GM10248 (cell line): Measurements from ENCODE around the gene LMF1.
"Not testable (repeated sequence)": the region's sequence is repeated elsewhere in the genome, so short reads cannot be mapped to it uniquely, and the experiment has no call there.

Experiments
- CTCF ChIA-PET: fragments of 300-600 bp; sonication (Branson Sonifier 250); formaldehyde crosslinking; extraction: SDS; loops from one replicate; lab custom pipeline; 2021; ENCODE audit warnings: antibody characterized with exemption; lab: Yijun Ruan, JAX
- POLR2A ChIA-PET: fragments of 350-650 bp; sonication (Branson Sonifier 250); formaldehyde crosslinking; extraction: SDS; loops from one replicate; lab custom pipeline; 2020; ENCODE audit warnings: antibody characterized with exemption; lab: Yijun Ruan, JAX
- DNase-seq: peaks from one replicate; pipeline ENCODE4 v3.0.0; 2012; ENCODE audit errors: extremely low spot score
- TF ChIP-seq, protein P1 (sequence below): IDR thresholded peaks from 2 replicates; pipeline ENCODE4 v1.5.1; 2012; ENCODE audit warnings: mild to moderate bottlenecking, low read depth; ENCODE audit errors: extremely low read depth, missing control alignments, control extremely low read depth

LMF1 gene

DNA sequence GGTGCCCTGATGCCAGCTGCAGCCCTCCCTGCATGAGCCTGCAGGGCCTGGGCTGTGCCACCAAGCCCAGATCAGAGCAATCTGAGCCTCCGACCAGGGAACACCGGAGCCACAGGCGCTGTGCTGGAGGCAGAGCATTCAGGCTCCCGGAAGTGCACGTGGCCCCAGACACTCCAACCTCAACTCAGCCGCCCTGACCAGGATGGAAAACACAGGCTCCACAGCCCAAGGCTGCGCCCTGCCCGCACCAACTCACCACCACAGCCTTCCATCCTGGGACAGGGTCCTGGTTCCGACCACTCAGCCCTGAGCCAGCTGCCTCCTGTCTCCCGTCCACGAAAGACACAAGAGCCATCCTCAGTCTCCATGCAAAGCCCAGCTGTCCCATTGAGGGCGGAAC, 18.5 kb downstream of the LMF1 start:
- no peak for DNase-seq
- TF ChIP-seq, protein P1, sequence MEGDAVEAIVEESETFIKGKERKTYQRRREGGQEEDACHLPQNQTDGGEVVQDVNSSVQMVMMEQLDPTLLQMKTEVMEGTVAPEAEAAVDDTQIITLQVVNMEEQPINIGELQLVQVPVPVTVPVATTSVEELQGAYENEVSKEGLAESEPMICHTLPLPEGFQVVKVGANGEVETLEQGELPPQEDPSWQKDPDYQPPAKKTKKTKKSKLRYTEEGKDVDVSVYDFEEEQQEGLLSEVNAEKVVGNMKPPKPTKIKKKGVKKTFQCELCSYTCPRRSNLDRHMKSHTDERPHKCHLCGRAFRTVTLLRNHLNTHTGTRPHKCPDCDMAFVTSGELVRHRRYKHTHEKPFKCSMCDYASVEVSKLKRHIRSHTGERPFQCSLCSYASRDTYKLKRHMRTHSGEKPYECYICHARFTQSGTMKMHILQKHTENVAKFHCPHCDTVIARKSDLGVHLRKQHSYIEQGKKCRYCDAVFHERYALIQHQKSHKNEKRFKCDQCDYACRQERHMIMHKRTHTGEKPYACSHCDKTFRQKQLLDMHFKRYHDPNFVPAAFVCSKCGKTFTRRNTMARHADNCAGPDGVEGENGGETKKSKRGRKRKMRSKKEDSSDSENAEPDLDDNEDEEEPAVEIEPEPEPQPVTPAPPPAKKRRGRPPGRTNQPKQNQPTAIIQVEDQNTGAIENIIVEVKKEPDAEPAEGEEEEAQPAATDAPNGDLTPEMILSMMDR: no peak
- ChIA-PET POLR2A (no interaction called here), CTCF (no interaction called here)

DNA sequence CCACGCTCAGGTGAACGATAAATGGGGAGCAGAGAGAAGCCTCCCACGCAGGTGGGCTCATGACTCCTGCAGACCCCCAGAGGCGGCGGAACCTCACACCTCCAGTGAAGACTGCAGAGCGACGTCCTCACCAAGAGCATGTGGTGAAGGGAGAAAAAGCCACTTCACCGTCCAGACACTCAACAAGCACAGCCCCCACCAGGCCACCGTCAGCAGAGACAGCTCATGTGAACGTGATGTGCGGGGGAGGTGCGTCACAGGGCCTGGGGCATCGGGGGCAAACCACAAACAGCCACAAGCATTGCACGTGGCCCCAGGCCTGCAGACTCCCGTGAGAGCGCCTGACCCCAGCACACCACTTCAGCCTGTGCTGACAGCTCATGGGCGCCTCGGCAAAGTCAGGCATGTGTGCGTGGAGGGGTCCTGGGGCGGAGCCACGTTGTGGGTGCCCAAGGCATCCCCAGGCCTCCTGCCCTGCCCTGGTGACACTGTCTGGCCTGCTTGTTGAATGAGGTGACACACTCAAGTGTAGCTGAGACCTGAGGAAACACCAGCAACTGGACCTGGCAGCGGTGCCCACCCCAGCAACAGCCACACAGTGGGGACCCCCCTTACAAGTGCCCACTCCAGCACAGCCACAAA, 19.0 kb downstream of the LMF1 start:
- no peak for DNase-seq

DNA sequence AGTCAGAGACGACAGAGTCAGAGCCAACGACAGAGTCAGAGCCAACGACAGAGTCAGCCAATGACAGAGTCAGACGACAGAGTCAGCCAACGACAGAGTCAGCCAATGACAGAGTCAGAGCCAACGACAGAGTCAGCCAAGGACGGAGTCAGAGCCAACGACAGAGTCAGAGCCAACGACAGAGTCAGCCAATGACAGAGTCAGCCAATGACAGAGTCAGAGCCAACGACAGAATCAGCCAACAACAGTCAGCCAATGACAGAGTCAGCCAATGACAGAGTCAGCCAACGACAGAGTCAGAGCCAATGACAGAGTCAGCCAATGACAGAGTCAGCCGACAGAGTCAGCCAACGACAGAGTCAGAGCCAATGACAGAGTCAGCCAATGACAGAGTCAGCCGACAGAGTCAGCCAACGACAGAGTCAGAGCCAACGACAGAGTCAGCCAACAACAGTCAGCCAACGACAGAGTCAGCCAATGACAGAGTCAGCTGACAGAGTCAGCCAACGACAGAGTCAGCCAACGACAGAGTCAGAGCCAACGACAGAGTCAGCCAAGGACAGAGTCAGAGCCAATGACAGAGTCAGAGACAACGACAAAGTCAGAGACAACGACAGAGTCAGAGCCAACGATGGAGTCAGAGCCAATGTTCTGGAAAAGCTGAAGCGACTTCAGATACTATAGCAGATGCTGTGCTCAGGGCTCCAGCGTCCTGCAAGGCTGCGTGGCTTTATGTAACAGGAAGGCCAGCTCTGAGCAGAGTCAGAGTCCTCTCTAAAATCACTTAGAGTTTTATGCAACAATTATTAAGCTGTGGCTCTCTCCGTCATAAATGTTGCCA, 19.8 kb downstream of the LMF1 start:
- DNase-seq: not testable (repeated sequence)

More for the DNA sequence above, 19.0 kb downstream of the LMF1 start:
- POLR2A ChIA-PET: no interaction called here
- TF ChIP-seq, protein P1: no peak
- CTCF ChIA-PET: no interaction called here

DNA sequence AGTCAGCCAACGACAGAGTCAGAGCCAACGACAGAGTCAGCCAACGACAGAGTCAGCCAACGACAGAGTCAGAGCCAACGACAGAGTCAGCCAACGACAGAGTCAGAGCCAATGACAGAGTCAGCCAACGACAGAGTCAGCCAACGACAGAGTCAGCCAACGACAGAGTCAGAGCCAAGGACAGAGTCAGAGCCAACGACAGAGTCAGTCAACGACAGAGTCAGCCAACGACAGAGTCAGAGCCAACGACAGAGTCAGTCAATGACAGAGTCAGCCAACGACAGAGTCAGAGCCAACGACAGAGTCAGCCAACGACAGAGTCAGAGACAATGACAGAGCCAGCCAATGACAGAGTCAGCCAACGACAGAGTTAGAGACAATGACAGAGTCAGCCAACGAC, 22.0 kb downstream of the LMF1 start:
- CTCF ChIA-PET, POLR2A ChIA-PET, DNase-seq: not testable (repeated sequence)

More for the DNA sequence above, 19.8 kb downstream of the LMF1 start:
- POLR2A ChIA-PET, CTCF ChIA-PET: not testable (repeated sequence)

DNA sequence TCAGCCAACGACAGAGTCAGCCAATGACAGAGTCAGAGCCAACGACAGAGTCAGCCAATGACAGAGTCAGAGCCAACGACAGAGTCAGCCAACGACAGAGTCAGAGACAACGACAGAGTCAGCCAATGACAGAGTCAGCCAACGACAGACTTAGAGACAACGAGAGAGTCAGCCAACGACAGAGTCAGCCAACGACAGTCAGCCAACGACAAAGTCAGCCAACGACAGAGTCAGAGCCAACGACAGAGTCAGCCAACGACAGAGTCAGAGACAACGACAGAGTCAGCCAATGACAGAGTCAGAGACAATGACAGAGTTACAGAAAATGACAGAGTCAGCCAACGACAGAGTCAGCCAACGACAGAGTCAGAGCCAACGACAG, 22.9 kb downstream of the LMF1 start:
- DNase-seq, CTCF ChIA-PET, POLR2A ChIA-PET: not testable (repeated sequence)

DNA sequence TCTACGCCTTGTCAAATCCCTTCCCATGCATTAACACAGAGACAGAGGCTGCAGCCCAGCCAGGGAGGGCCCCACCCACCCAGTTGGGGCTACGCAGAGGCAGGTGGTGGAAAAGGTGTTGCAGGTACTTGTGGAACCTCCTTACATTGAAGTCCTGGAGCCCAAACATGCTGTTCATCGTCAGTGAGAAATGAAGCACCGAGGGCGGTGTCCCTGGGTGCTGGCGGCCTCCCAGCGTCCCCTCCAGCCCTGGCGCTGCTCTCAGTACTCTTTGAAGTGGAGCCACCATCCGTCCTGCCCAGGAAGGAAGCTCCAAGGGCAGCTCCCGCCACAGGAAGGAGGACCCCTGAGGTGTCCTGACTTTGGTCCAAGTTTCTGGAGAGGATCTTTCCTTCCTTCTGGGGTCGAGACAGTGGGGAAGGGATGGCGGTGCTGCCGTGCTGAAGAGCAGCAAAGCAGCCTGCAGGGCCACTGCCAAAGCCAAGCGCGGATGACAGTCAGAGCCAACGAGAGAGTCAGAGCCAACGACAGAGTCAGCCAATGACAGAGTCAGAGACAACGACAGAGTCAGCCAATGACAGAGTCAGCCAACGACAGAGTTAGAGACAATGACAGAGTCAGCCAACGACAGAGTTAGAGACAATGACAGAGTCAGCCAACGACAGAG, 23.4 kb downstream of the LMF1 start:
- POLR2A ChIA-PET: no interaction called here

DNA sequence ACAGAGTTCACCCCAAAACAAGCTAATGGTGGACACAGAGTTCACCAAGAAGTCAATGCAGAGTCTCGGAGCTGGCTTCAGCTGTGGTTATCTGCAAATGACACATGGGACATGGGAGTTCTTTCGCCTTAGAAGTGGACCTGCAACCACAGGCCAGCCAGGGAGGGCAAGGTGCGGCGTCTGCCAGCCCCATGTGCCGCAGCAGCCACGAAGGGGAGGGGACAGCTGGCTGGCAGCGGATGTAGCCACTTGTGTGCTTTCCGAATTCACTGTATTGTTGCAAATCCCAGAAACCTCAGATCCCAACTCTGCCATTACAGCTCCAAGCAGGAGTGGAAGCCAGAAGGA, 24.8 kb downstream of the LMF1 start:
- TF ChIP-seq, protein P1: no peak
- POLR2A ChIA-PET: no interaction called here
- CTCF ChIA-PET: no interaction called here
- no peak for DNase-seq

More for the DNA sequence above, 23.4 kb downstream of the LMF1 start:
- TF ChIP-seq, protein P1: no peak
- no peak for DNase-seq
- CTCF ChIA-PET: no interaction called here

DNA sequence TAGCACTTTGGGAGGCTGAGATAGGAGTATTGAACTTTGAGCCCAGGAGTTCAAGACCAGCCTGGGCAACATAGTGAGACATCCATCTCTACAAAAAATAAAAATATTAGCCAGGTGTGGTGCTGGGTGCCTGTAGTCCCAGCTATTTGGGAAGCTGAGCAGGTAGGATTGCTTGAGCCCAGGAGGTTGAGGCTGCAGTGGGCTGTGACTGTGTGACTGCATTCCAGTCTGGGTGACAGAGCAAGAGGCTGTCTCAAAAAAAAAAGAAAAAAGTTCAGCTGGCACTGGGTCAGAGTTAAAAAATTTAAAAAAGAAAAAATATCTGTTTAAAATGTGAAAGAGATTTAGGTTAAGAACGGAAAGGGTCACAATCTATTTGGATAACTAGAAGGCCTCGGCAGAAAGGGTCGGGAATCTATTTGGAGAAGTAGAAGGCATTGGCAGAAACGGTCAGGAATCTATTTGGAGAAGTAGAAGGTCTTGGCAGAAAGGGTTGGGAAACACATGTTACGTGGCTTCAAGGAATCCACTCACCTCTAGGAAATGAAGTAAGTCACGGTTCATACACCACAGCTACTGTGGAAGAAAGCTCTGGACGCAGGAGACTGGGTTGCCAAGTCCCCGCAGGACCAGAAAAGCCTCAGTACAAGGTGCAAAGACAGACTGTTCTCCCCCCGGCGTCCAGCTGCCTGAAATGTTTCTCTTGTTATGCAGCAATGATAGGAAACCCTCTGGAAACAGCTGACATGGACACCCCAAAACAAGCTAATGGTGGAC, 25.3 kb downstream of the LMF1 start:
- TF ChIP-seq, protein P1: no peak
- ChIA-PET POLR2A (no interaction called here), CTCF (no interaction called here)
- no peak for DNase-seq
